Prostate gland (tissue), 2 donors: ENCODE results near the gene KRTAP10-9. TPM values are rescaled to one million over a fixed set of nuclear protein-coding genes. Genes with fewer than 3 reads are reported as not detected.
A peak's percentile ranks its signal among the peaks of the same experiment; 100 is the strongest.

Experiments used
- DNase-seq: peaks from one replicate; pipeline ENCODE4 v3.0.0-alpha.2; 2019; ENCODE audit warnings: low spot score
- H3K27ac ChIP-seq, 2 donors: fragments of 200-600 bp; sonication (generic); 2 replicates each; pipeline ENCODE4 v1.5.1; 2017 to 2019
- H3K27me3 ChIP-seq: fragments of 200-600 bp; sonication (generic); replicated peaks from 2 replicates; pipeline ENCODE4 v1.5.1; 2019; ENCODE audit not compliant: insufficient read depth
- H3K36me3 ChIP-seq, 2 donors: fragments of 200-600 bp; sonication (generic); 1 replicate in 1 of 2; 2 replicates in 1 of 2; pipeline versions ENCODE4 v1.5.1 to v1.8.1; 2017 to 2019
- H3K4me1 ChIP-seq: fragments of 200-600 bp; sonication (generic); replicated peaks from 2 replicates; pipeline ENCODE4 v1.5.1; 2019
- H3K4me3 ChIP-seq, 2 donors: fragments of 200-600 bp; sonication (generic); 2 replicates each; pipeline ENCODE4 v1.5.1; 2017 to 2019
- H3K9me3 ChIP-seq: fragments of 200-600 bp; sonication (generic); 2 replicates; pipeline ENCODE4 v1.5.1; 2017
- POLR2A ChIP-seq: fragments of 450-650 bp; IDR thresholded peaks from one replicate; pipeline ENCODE4 v1.6.1; 2016; ENCODE audit warnings: antibody characterized with exemption, mild to moderate bottlenecking
- POLR2AphosphoS5 ChIP-seq: sonication (generic); formaldehyde crosslinking; IDR thresholded peaks from one replicate; pipeline ENCODE4 v1.6.1; 2017; ENCODE audit warnings: antibody characterized with exemption
- WGBS: methylation state at CpG from one replicate; pipeline ENCODE4 v1.1.5; 2018; 5-methylcytosine and 5-hydroxymethylcytosine counted together
- intact Hi-C: fragments of 100-400 bp; cut with DNase I; formaldehyde crosslinking; loops from one replicate; pipeline ENCODE4 v1.14.2; 2022
- total RNA-seq, 2 donors: library from RNA; depleted of rRNA; stranded (reverse); fragments of >200 nt; gene quantifications; one replicate each; pipeline ENCODE4 v1.1.0, GENCODE V29; 2016
- TF ChIP-seq, protein P1 (sequence below), 4 experiments: fragments of 200-600 bp in 2 of 4; fragments of 450-650 bp in 2 of 4; sonication (generic) in 2 of 4; IDR thresholded peaks; 1 replicate in 3 of 4; 2 replicates in 1 of 4; pipeline ENCODE4 v1.5.1; 2016 to 2019; ENCODE audit warnings: antibody characterized with exemption in 4 of 4, mild to moderate bottlenecking in 2 of 4, moderate library complexity in 2 of 4

The KRTAP10-9 gene
- total RNA-seq, 2 donors from 2014 or later = not detected

GRCh38 chr21:44654576-44655175 lies 27.8 kb downstream of the KRTAP10-9 start, which contains the start of gene KRTAP12-4:
KRTAP12-4 (minus strand) TSS chr21:44654659; CDS start chr21:44654614, 45 bp downstream.
- TF ChIP-seq POLR2A (no peak), POLR2AphosphoS5 (no peak)
- TF ChIP-seq, protein P1, sequence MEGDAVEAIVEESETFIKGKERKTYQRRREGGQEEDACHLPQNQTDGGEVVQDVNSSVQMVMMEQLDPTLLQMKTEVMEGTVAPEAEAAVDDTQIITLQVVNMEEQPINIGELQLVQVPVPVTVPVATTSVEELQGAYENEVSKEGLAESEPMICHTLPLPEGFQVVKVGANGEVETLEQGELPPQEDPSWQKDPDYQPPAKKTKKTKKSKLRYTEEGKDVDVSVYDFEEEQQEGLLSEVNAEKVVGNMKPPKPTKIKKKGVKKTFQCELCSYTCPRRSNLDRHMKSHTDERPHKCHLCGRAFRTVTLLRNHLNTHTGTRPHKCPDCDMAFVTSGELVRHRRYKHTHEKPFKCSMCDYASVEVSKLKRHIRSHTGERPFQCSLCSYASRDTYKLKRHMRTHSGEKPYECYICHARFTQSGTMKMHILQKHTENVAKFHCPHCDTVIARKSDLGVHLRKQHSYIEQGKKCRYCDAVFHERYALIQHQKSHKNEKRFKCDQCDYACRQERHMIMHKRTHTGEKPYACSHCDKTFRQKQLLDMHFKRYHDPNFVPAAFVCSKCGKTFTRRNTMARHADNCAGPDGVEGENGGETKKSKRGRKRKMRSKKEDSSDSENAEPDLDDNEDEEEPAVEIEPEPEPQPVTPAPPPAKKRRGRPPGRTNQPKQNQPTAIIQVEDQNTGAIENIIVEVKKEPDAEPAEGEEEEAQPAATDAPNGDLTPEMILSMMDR (IDR thresholded peaks at IDR 0.05) = no peak
- Histone ChIP-seq H3K4me3 (no peak within 1 kb of the TSS), H3K9me3 (no peaks in the 10 kb centered on the region), H3K27ac (no peak within 1 kb of the TSS), H3K4me1 (no peaks in the 10 kb centered on the region), H3K36me3 (no peaks in the 10 kb centered on the region), H3K27me3 (no peaks in the 10 kb centered on the region)
- 82% methylated on average over 8 of the region's 9 CpGs for WGBS
- intact Hi-C loops = no loop called here
- no peak for DNase-seq

- Histone ChIP-seq H3K36me3 (no peaks in the 10 kb centered on the region), H3K4me1 (no peaks in the 10 kb centered on the region), H3K9me3 (no peaks in the 10 kb centered on the region), H3K4me3 (no peak overlapping the region), H3K27me3 (no peaks in the 10 kb centered on the region), H3K27ac (no peak overlapping the region)
- TF ChIP-seq POLR2A (no peak), POLR2AphosphoS5 (no peak)
- TF ChIP-seq, protein P1 (IDR thresholded peaks at IDR 0.05) = no peak
- intact Hi-C loops = no loop called here
- no peak for DNase-seq
- 23% methylated on average over 1 of the region's 1 CpG for WGBS
These were observed 30.0 kb downstream of the KRTAP10-9 start for GRCh38 chr21:44656868-44657267.

GRCh38 chr21:44657635-44658540 lies 31.0 kb downstream of the KRTAP10-9 start, which contains the start of gene KRTAP12-3:
KRTAP12-3 (plus strand) TSS chr21:44657932; CDS start chr21:44657980, 48 bp downstream.
- Histone ChIP-seq H3K4me1 (no peaks in the 10 kb centered on the region), H3K27me3 (no peaks in the 10 kb centered on the region), H3K9me3 (no peaks in the 10 kb centered on the region), H3K36me3 (no peaks in the 10 kb centered on the region), H3K27ac (no peak within 1 kb of the TSS), H3K4me3 (no peak within 1 kb of the TSS)
- DNase-seq = no peak
- 74% methylated on average over 26 of the region's 26 CpGs for WGBS
- TF ChIP-seq POLR2AphosphoS5 = peak; percentile 15
- no peak for TF ChIP-seq POLR2A
- TF ChIP-seq, protein P1 (IDR thresholded peaks at IDR 0.05) = no peak
- intact Hi-C loops = no loop called here

- Histone ChIP-seq H3K27me3 (no peaks in the 10 kb centered on the region), H3K4me3 (no peak overlapping the region), H3K9me3 (no peaks in the 10 kb centered on the region), H3K27ac (no peak overlapping the region), H3K36me3 (no peaks in the 10 kb centered on the region), H3K4me1 (no peaks in the 10 kb centered on the region)
- TF ChIP-seq, protein P1 (IDR thresholded peaks at IDR 0.05) = no peak
- no peak for TF ChIP-seq POLR2A
- no peak for TF ChIP-seq POLR2AphosphoS5
- WGBS = 81% methylated on average over 5 of the region's 5 CpGs
- intact Hi-C loops = no loop called here
- no peak for DNase-seq
These were observed 31.6 kb downstream of the KRTAP10-9 start for GRCh38 chr21:44658541-44658910.
